GM10248 (cell line): ENCODE results near the gene PLG.

ENCODE experiments used
- CTCF ChIA-PET: fragments of 300-600 bp; sonication (Branson Sonifier 250); formaldehyde crosslinking; extraction: SDS; loops from one replicate; lab custom pipeline; 2021; ENCODE audit warnings: antibody characterized with exemption; lab: Yijun Ruan, JAX
- POLR2A ChIA-PET: fragments of 350-650 bp; sonication (Branson Sonifier 250); formaldehyde crosslinking; extraction: SDS; loops from one replicate; lab custom pipeline; 2020; ENCODE audit warnings: antibody characterized with exemption; lab: Yijun Ruan, JAX
- DNase-seq: peaks from one replicate; pipeline ENCODE4 v3.0.0; 2012; ENCODE audit errors: extremely low spot score
- CTCF ChIP-seq: IDR thresholded peaks from 2 replicates; pipeline ENCODE4 v1.5.1; 2012; ENCODE audit warnings: mild to moderate bottlenecking, low read depth; ENCODE audit errors: extremely low read depth, missing control alignments, control extremely low read depth

The PLG gene

GRCh38 chr6:160791981-160792418, 90.0 kb downstream of the PLG start:
- no peak for DNase-seq
- ChIA-PET POLR2A (no interaction called here), CTCF (interaction anchor here (0.9 to 3.6 kb wide), 6 partner anchors 25 to 139 kb away, joined by 3 to 16 read pairs (median 4); no protein-coding TSS in a partner anchor)
- TF ChIP-seq CTCF = no peak

GRCh38 chr6:160792708-160793107, 90.7 kb downstream of the PLG start:
- POLR2A ChIA-PET = no interaction called here
- no peak for DNase-seq
- CTCF ChIA-PET = interaction anchor here (0.6 to 3.6 kb wide), 9 partner anchors 10 to 139 kb away, joined by 3 to 16 read pairs (median 3); no protein-coding TSS in a partner anchor
- no peak for TF ChIP-seq CTCF

- CTCF ChIA-PET = interaction anchor here (1.1 to 3.6 kb wide), 8 partner anchors 12 to 205 kb away, joined by 3 to 16 read pairs (median 4); no protein-coding TSS in a partner anchor
- no peak for DNase-seq
- TF ChIP-seq CTCF = no peak
- POLR2A ChIA-PET = no interaction called here
Observed at GRCh38 chr6:160793652-160794051, 91.6 kb downstream of the PLG start.

- ChIA-PET CTCF (no interaction called here), POLR2A (no interaction called here)
- TF ChIP-seq CTCF = no peak
- DNase-seq = no peak
Observed at GRCh38 chr6:160795721-160796120, 93.7 kb downstream of the PLG start.

GRCh38 chr6:160798625-160799024, 96.6 kb downstream of the PLG start:
- TF ChIP-seq CTCF = no peak
- CTCF ChIA-PET = no interaction called here
- POLR2A ChIA-PET = no interaction called here
- no peak for DNase-seq

- DNase-seq = no peak
- no peak for TF ChIP-seq CTCF
- CTCF ChIA-PET = interaction anchor here (0.9 kb wide), 1 partner anchor 30 kb away, joined by 3 read pairs; no protein-coding TSS in a partner anchor
- POLR2A ChIA-PET = no interaction called here
Observed at GRCh38 chr6:160799801-160800506, 97.9 kb downstream of the PLG start.
